CD4-positive, alpha-beta T cell treated with Interleukin-15 for 1 hour (primary cell): ENCODE measurements around the gene SRCAP.

Experiments used
- DNase-seq: peaks from one replicate; pipeline ENCODE4 v3.0.0-alpha.2; 2020

Gene SRCAP

DNA sequence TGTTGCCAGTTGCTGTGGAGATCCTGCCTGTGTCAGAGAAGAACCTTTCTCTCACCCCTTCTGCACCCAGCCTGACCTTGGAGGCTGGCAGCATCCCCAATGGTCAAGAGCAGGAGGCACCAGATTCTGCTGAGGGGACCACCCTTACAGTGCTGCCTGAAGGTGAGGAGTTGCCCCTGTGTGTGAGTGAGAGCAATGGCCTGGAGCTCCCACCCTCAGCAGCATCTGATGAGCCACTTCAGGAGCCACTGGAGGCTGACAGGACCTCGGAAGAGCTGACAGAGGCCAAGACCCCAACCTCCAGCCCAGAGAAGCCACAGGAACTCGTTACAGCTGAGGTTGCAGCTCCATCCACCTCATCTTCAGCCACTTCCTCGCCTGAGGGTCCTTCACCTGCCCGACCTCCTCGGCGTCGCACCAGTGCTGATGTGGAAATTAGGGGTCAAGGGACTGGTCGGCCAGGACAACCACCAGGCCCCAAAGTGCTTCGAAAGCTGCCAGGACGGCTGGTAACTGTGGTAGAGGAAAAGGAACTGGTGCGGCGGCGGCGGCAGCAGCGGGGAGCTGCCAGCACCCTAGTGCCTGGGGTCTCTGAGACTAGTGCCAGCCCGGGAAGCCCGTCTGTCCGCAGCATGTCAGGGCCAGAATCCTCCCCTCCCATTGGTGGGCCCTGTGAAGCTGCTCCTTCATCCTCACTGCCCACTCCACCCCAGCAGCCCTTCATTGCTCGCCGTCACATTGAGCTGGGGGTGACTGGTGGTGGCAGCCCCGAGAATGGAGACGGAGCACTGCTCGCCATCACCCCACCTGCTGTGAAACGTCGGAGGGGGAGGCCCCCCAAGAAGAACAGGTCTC, 39.0 kb downstream of the SRCAP start:
- DNase-seq = no peak

GRCh38 chr16:30738984-30739951, 40.3 kb downstream of the SRCAP start:
- no peak for DNase-seq

DNA sequence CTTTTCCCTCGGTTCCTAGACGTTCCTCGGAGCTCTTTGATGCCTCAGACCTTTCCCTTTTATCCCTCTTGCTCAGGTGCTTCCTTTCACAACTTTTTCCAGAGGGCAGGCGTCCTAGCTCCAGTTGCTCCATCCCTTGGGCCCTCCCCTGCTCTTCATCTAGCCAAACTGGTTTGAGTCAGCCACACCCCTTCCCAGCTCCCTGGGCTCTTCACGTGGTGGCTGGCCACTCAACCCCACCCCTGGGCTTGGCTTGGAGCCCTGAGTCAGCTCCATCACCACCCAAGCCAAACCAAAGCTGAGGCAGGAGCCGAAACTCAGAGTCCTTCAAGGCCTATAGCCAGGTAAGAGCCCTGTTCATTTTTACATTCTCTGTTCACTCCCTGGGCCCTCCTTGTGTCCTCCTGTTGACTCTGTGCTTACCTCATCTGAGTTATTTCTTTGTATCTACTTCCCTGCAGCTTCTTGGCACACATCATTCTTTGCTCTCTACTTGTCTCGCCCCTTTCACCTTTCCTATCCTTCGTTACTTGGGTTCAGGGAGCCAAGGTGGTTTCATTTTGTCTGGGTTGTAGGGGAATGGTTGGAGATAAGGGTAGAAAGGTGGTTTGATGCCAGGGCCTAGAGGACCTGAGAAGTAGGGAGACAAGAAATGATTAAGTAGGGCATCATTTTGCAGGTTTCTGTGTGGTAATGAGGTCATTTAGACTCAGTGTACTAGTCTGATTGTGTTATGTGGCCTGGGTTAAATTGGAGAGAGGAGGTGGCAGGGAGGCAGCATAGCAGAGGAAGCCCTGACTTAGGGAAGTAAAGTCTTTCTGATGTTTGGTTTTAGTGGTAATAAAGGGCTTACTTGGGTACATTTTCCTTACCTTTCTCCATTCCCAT, 41.6 kb downstream of the SRCAP start:
- no peak for DNase-seq

DNA sequence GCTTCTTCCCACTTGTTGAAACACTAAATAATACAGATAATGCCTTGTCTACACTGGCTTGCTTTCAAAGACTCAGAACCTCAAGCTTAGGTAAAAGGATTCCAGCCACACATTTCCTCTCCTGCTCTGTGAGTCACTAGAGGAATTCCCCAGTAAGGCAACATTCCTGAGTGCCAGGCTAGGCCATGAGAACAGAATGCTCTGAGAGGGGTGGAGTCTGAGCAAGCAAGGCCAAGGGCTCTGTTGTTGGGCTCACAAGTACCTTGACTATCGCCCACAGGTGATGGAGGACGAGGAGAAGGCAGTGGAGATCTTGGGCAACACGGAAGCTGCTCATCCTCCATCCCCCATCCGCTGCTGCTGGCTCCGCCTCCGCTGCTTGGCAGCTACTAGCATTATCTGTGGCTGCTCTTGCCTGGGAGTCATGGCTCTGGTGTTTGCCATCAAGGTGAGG, 42.5 kb downstream of the SRCAP start:
- DNase-seq = no peak

GRCh38 chr16:30743716-30744115, 44.7 kb downstream of the SRCAP start:
- no peak for DNase-seq

- no peak for DNase-seq
Observed at GRCh38 chr16:30744183-30744582, 45.2 kb downstream of the SRCAP start.

- DNase-seq = no peak
Observed at GRCh38 chr16:30745082-30745481, 46.1 kb downstream of the SRCAP start.

GRCh38 chr16:30746638-30747175, 47.7 kb downstream of the SRCAP start:
- DNase-seq = no peak

GRCh38 chr16:30747331-30747730, 48.4 kb downstream of the SRCAP start:
- no peak for DNase-seq

DNA sequence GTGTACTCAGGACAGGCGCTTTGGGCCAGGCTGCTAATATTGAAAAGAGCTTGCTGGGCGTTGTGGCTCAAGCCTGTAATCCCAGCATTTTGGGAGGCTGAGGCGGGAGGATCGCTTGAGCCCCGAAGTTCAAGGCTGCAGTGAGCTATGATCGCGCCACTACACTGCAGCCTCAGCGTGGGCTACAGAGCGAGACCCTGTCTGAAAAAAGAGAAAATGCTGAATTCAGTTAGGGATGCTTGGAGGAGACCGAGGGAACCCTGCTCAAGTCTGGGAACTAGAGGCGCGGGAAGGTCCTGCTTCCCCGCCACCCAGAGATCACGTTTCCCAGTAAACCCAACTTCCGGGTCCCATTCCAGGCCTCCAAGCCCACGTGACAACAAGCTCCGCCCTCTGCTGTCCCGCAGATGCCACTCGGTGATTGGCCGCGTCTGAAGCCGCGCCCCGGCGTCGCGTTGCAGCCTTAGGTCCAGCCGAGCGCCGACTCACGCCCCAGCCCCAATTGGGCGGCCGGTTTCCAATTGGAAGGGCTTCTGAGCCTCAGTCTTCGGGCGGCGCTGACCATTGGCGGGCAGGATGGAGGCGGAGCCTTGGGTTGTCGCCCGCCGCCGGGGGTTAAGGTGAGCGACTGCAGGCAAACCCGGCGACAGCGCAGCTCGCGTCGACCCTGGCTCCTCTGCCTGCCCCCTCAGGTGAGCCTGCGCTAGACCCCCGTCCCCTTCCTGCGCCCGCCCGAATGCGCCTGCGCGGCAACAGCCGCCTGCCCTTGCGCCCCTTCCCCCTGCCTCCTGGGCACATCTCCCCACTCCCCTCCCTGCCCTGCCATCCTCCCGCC, 49.0 kb downstream of the SRCAP start, which contains the start of gene PHKG2:
TSS of gene PHKG2 (plus strand) at position 627 of the 835 bp plus-strand sequence. CDS start 396 bp downstream, outside the sequence.
- peak; percentile 97 for DNase-seq

- DNase-seq = no peak
Observed at GRCh38 chr16:30748634-30749445, 49.9 kb downstream of the SRCAP start.

GRCh38 chr16:30750201-30750600, 51.2 kb downstream of the SRCAP start:
- DNase-seq = no peak

GRCh38 chr16:30750876-30751465, 52.0 kb downstream of the SRCAP start:
- DNase-seq = no peak

DNA sequence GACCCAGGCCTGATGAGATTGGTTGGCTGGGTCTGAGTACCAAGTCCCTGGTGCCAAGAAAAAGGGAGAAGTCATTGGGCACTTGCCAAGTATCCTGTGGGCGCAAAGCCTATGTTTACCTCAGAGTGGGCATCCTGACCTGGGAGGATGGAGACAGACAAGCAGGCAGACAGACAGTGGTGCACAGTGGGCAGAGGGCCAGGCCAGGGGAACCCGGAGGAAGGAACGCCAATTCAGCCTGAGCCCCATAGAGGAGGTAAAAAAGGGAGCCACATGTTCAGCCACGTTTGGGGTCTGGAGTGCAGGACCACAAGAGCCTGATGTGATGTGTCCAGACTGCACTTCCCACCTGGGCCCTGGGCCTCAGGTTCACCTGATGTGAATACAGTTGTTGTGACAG, 54.6 kb downstream of the SRCAP start:
- DNase-seq = no peak

DNA sequence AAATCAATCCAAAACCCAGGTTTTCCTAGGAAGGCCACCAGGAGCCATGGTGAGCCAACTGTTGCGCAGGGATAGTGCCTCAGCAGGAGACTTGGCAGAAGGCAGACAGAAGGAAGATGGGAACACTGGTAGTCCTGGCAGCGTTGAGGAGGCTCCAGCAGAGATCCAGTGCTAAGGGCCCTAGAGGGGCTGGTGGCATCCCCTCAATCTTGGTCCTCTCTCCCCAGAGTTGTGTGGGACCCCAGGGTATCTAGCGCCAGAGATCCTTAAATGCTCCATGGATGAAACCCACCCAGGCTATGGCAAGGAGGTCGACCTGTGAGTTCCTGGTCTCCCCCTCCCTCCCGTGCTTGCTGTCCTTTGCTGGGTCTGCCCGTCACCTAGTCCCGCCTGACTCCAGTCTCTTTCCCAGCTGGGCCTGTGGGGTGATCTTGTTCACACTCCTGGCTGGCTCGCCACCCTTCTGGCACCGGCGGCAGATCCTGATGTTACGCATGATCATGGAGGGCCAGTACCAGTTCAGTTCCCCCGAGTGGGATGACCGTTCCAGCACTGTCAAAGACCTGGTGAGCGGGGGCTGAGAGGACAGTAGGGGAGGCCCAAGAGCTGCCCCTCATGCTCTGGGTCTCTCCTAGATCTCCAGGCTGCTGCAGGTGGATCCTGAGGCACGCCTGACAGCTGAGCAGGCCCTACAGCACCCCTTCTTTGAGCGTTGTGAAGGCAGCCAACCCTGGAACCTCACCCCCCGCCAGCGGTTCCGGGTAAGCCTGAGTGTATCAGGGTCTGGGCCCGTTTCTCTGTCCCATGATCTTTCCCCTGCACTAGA, 57.2 kb downstream of the SRCAP start:
- no peak for DNase-seq

DNA sequence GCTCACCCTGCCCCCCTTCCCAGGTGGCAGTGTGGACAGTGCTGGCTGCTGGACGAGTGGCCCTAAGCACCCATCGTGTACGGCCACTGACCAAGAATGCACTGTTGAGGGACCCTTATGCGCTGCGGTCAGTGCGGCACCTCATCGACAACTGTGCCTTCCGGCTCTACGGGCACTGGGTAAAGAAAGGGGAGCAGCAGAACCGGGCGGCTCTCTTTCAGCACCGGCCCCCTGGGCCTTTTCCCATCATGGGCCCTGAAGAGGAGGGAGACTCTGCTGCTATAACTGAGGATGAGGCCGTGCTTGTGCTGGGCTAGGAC, 57.8 kb downstream of the SRCAP start:
- DNase-seq = no peak

DNA sequence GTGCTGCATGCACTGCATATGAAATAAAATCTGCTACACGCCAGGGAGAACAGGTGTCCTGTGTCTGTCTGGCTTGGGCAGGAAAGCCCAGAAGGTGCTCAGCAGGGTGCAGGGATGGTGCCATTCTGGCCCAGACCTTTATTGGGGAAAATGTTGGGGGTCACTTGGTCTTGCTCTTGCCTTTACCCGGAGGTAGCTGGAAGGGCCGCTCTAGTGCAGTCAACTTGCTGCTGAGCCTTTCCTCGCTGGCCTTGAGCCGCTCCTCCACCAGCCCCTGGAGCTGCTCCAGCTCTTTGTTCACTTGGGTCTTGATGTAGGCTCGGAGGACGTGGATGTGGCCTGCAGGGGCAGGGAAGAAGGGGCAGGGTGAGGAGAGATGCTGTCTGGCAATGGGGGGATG, 58.3 kb downstream of the SRCAP start:
- no peak for DNase-seq

GRCh38 chr16:30758988-30759491, 60.1 kb downstream of the SRCAP start:
- DNase-seq = peak; percentile 33

DNA sequence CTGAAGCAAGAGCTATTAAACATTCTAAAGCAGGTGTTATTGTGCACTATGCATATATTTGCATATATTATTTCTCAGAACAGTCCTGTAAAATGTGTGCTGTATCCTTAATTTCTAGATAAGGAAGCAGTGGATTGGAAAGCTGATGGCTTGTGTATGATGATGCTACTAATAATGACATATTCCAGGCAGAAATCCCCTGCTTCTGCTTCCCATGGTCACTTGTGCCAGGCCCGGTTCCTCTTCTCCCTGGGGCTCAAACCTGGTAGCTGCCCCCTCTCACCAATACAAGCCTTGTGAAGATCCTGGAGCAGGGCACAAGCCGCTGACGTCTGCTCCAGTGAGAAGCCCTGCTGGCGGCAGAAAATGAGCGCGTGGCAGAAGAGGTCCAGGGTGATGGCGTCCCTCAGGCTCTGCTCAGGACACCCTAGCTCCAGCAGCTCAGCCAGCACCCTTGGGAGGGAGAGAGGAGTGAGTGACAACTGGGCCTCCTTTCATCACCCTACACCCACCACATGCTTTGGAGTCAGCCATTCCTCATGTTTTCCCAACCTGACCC, 61.1 kb downstream of the SRCAP start:
- no peak for DNase-seq
